DND-41 (cell line): ENCODE measurements around the gene ISG20L2.

Source experiments
- EZH2 ChIP-seq: IDR thresholded peaks from 3 replicates; pipeline ENCODE4 v1.6.1; 2012; ENCODE audit warnings: borderline replicate concordance, low read depth, mild to moderate bottlenecking, moderate library complexity, low read length, inconsistent platforms; ENCODE audit not compliant: severe bottlenecking
- TF ChIP-seq, protein P1 (sequence below): IDR thresholded peaks from 2 replicates; pipeline ENCODE4 v1.5.1; 2012; ENCODE audit warnings: borderline replicate concordance, low read length, moderate library complexity, mild to moderate bottlenecking; ENCODE audit not compliant: poor library complexity, severe bottlenecking; ENCODE audit errors: extremely low read depth

DNA sequence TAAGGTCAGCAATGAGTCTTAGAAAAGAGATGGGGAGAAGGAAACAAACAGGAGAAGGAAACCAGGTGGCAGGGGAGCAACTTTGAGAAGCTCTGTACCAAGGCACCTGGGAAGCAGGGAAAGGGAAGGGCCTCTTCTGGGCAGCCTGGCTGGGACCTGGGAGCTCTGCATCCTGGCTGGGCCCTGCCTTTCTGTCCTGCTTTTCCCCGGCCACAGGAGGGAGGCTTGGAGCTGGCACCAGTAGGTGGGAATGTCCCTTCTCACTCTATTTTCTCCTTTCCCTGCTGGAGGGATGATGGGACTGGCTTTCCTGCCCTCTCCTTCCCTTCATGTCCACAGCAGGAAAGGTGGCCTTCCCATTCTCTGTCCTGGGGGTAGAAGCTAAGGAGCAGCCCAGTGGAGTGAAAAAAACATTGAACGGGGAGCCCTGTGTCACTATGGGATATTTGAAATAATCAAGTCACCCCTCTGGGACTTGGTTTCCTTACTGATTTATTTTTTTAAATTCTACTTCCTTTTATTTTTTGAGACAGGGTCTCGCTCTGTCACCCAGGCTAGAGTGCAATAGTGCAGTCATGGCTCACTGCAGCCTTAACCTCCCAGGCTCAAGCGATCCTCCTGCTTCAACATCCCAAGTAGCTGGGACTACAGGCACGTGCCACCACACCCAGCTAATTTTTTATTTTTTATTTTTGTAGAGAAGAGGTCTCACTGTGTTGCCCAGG, 46.2 kb downstream of the ISG20L2 start:
- no peak for TF ChIP-seq EZH2
- TF ChIP-seq, protein P1, sequence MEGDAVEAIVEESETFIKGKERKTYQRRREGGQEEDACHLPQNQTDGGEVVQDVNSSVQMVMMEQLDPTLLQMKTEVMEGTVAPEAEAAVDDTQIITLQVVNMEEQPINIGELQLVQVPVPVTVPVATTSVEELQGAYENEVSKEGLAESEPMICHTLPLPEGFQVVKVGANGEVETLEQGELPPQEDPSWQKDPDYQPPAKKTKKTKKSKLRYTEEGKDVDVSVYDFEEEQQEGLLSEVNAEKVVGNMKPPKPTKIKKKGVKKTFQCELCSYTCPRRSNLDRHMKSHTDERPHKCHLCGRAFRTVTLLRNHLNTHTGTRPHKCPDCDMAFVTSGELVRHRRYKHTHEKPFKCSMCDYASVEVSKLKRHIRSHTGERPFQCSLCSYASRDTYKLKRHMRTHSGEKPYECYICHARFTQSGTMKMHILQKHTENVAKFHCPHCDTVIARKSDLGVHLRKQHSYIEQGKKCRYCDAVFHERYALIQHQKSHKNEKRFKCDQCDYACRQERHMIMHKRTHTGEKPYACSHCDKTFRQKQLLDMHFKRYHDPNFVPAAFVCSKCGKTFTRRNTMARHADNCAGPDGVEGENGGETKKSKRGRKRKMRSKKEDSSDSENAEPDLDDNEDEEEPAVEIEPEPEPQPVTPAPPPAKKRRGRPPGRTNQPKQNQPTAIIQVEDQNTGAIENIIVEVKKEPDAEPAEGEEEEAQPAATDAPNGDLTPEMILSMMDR: no peak
